Loucy (cell line): Measurements from ENCODE around the gene GALNT1.

ENCODE experiments used
- H2AFZ ChIP-seq: fragments of 200-600 bp; sonication (generic); 2 replicates; pipeline ENCODE4 v1.6.0; 2016; ENCODE audit warnings: antibody characterized with exemption, mild to moderate bottlenecking, low read length, moderate library complexity
- H3F3A ChIP-seq: fragments of 200-600 bp; 2 replicates; pipeline ENCODE4 v1.6.0; 2016; ENCODE audit warnings: antibody characterized with exemption, low read depth, mild to moderate bottlenecking
- H3K27me3 ChIP-seq: fragments of 200-600 bp; sonication (generic); 2 replicates; pipeline ENCODE4 v1.6.1; 2014; ENCODE audit warnings: low read length, mild to moderate bottlenecking; ENCODE audit not compliant: insufficient read depth, poor library complexity, severe bottlenecking
- H3K36me3 ChIP-seq: fragments of 200-600 bp; sonication (generic); 2 replicates; pipeline ENCODE4 v1.6.1; 2016; ENCODE audit warnings: low read length; ENCODE audit not compliant: insufficient read depth
- H3K4me1 ChIP-seq: fragments of 200-600 bp; sonication (generic); 2 replicates; pipeline ENCODE4 v1.5.1; 2014; ENCODE audit warnings: low read length, mild to moderate bottlenecking; ENCODE audit not compliant: insufficient read depth, poor library complexity, severe bottlenecking
- H3K4me2 ChIP-seq: fragments of 200-600 bp; sonication (generic); 2 replicates; pipeline ENCODE4 v1.6.0; 2014; ENCODE audit warnings: antibody characterized with exemption, low read length, low read depth, mild to moderate bottlenecking; ENCODE audit not compliant: poor library complexity, severe bottlenecking
- H3K4me3 ChIP-seq: fragments of 200-600 bp; sonication (generic); 2 replicates; pipeline ENCODE4 v1.5.1; 2014; ENCODE audit warnings: low read length, mild to moderate bottlenecking, mixed read lengths; ENCODE audit not compliant: poor library complexity, severe bottlenecking
- H3K79me2 ChIP-seq: fragments of 200-600 bp; sonication (generic); 2 replicates; pipeline ENCODE4 v1.6.1; 2014; ENCODE audit warnings: low read length; ENCODE audit not compliant: insufficient read depth
- H3K9ac ChIP-seq: fragments of 200-600 bp; sonication (generic); 2 replicates; pipeline ENCODE4 v1.6.0; 2014; ENCODE audit warnings: mild to moderate bottlenecking, low read depth, low read length, moderate library complexity; ENCODE audit not compliant: poor library complexity, severe bottlenecking
- H3K9me2 ChIP-seq: fragments of 200-600 bp; sonication (generic); replicated peaks from 2 replicates; pipeline ENCODE4 v1.6.1; 2016; ENCODE audit warnings: low read depth, low read length, mixed read lengths
- H3K9me3 ChIP-seq: fragments of 200-600 bp; sonication (generic); 2 replicates; pipeline ENCODE4 v1.6.1; 2014; ENCODE audit warnings: mild to moderate bottlenecking, antibody characterized with exemption, low read length, low read depth; ENCODE audit not compliant: insufficient read depth
- H4K20me1 ChIP-seq: fragments of 200-600 bp; sonication (generic); 2 replicates; pipeline ENCODE4 v1.6.0; 2014; ENCODE audit warnings: antibody characterized with exemption, low read length, mild to moderate bottlenecking; ENCODE audit not compliant: insufficient read depth, poor library complexity, severe bottlenecking
- CTCF ChIP-seq: fragments of 200-600 bp; sonication (generic); conservative IDR thresholded peaks from 2 replicates; pipeline ENCODE4 v1.5.1; 2014; ENCODE audit warnings: mild to moderate bottlenecking, antibody characterized with exemption, low read length
- EZH2phosphoT487 ChIP-seq: fragments of 200-600 bp; IDR thresholded peaks from 2 replicates; pipeline ENCODE4 v1.6.1; 2018; ENCODE audit warnings: antibody characterized with exemption, mild to moderate bottlenecking, moderate library complexity, borderline replicate concordance

Gene GALNT1

GRCh38 chr18:35730691-35731370 is 149.3 kb downstream of the GALNT1 start:
- Histone ChIP-seq H3K4me3 (no peak overlapping the region), H4K20me1 (no peaks in the 10 kb centered on the region), H3K27me3 (no peaks in the 10 kb centered on the region), H3K9me2 (no peaks in the 10 kb centered on the region), H3K4me1 (no peaks in the 10 kb centered on the region), H3F3A (no peaks in the 10 kb centered on the region), H3K4me2 (no peak overlapping the region), H3K9me3 (no peaks in the 10 kb centered on the region), H3K9ac (no peak overlapping the region), H3K36me3 (no peaks in the 10 kb centered on the region), H2AFZ (no peak overlapping the region), H3K79me2 (no peaks in the 10 kb centered on the region)
- TF ChIP-seq CTCF (no peak), EZH2phosphoT487 (no peak)

- Histone ChIP-seq H3K4me3 (no peak overlapping the region), H3K27me3 (no peaks in the 10 kb centered on the region), H3K9ac (no peak overlapping the region), H3K4me1 (no peaks in the 10 kb centered on the region), H3K9me2 (no peaks in the 10 kb centered on the region), H3F3A (no peaks in the 10 kb centered on the region), H4K20me1 (no peaks in the 10 kb centered on the region), H3K36me3 (no peaks in the 10 kb centered on the region), H3K4me2 (no peak overlapping the region), H2AFZ (no peak overlapping the region), H3K79me2 (no peaks in the 10 kb centered on the region), H3K9me3 (no peaks in the 10 kb centered on the region)
- TF ChIP-seq CTCF (no peak), EZH2phosphoT487 (no peak)
Measured at GRCh38 chr18:35731701-35732100, 150.2 kb downstream of the GALNT1 start.

- Histone ChIP-seq H3K36me3 (no peaks in the 10 kb centered on the region), H3K79me2 (no peaks in the 10 kb centered on the region), H3K9ac (no peak overlapping the region), H3F3A (no peaks in the 10 kb centered on the region), H3K4me2 (no peak overlapping the region), H3K9me3 (no peaks in the 10 kb centered on the region), H2AFZ (no peak overlapping the region), H4K20me1 (no peaks in the 10 kb centered on the region), H3K4me3 (no peak overlapping the region), H3K9me2 (no peaks in the 10 kb centered on the region), H3K4me1 (no peaks in the 10 kb centered on the region), H3K27me3 (no peaks in the 10 kb centered on the region)
- TF ChIP-seq CTCF (no peak), EZH2phosphoT487 (no peak)
Measured at GRCh38 chr18:35732162-35732561, 150.6 kb downstream of the GALNT1 start.
